ENCODE measurements around the gene ILDR2. TPM values are rescaled to one million over a fixed set of nuclear protein-coding genes. Genes with fewer than 3 reads are reported as not detected.

Gene ILDR2
- total RNA-seq, 1 donor from 2014 or later, result 11.3 TPM

- Mint-ChIP-seq H3K9me3 (no peaks in the 10 kb centered on the region), H3K4me1 (ENCODE audit: low read depth) (peaks cover 52% of the 10 kb centered on the region), H3K4me3 (no peak overlapping the region), H3K36me3 (ENCODE audit: low read depth) (peaks cover 23% of the 10 kb centered on the region), H3K27ac (peak overlapping the region; percentile 52), H3K27me3 (ENCODE audit: insufficient read depth) (no peaks in the 10 kb centered on the region)
- DNase-seq (ENCODE audit: low spot score), result no peak
- intact Hi-C loops (cut with micrococcal nuclease), result loop anchor here (10.0 kb wide), 2 partner anchors 645 to 845 kb away; partner anchors contain the start of gene CD247
These were observed 105.8 kb downstream of the ILDR2 start for GRCh38 chr1:166869318-166870099.

GRCh38 chr1:166868639-166869038, 106.7 kb downstream of the ILDR2 start:
- Mint-ChIP-seq H3K27ac (no peak overlapping the region), H3K36me3 (ENCODE audit: low read depth) (peaks cover 28% of the 10 kb centered on the region), H3K4me3 (no peak overlapping the region), H3K4me1 (ENCODE audit: low read depth) (peaks cover 52% of the 10 kb centered on the region), H3K9me3 (no peaks in the 10 kb centered on the region), H3K27me3 (ENCODE audit: insufficient read depth) (no peaks in the 10 kb centered on the region)
- DNase-seq (ENCODE audit: low spot score), result no peak
- intact Hi-C loops (cut with micrococcal nuclease), result no loop called here

GRCh38 chr1:166865926-166866325, 109.4 kb downstream of the ILDR2 start:
- H3K36me3 Mint-ChIP-seq (ENCODE audit: low read depth), result peaks cover 44% of the 10 kb centered on the region
- H3K27ac Mint-ChIP-seq, result no peak overlapping the region
- no peak overlapping the region for H3K4me3 Mint-ChIP-seq
- H3K4me1 Mint-ChIP-seq (ENCODE audit: low read depth), result peaks cover 43% of the 10 kb centered on the region
- intact Hi-C loops (cut with micrococcal nuclease), result no loop called here
- no peak for DNase-seq (ENCODE audit: low spot score)
- no peaks in the 10 kb centered on the region for H3K9me3 Mint-ChIP-seq
- H3K27me3 Mint-ChIP-seq (ENCODE audit: insufficient read depth), result no peaks in the 10 kb centered on the region

- intact Hi-C loops (cut with micrococcal nuclease), result no loop called here
- Mint-ChIP-seq H3K4me1 (ENCODE audit: low read depth) (peaks cover 12% of the 10 kb centered on the region), H3K27me3 (ENCODE audit: insufficient read depth) (no peaks in the 10 kb centered on the region), H3K36me3 (ENCODE audit: low read depth) (peaks cover 52% of the 10 kb centered on the region), H3K9me3 (no peaks in the 10 kb centered on the region), H3K4me3 (no peak overlapping the region), H3K27ac (no peak overlapping the region)
- no peak for DNase-seq (ENCODE audit: low spot score)
These were observed 115.7 kb downstream of the ILDR2 start for GRCh38 chr1:166859597-166859996.

- DNase-seq (ENCODE audit: low spot score), result no peak
- Mint-ChIP-seq H3K4me3 (no peak overlapping the region), H3K4me1 (ENCODE audit: low read depth) (peaks cover 8% of the 10 kb centered on the region), H3K9me3 (no peaks in the 10 kb centered on the region), H3K36me3 (ENCODE audit: low read depth) (peaks cover 56% of the 10 kb centered on the region), H3K27me3 (ENCODE audit: insufficient read depth) (no peaks in the 10 kb centered on the region), H3K27ac (peak overlapping the region; percentile 1)
- intact Hi-C loops (cut with micrococcal nuclease), result no loop called here
These were observed 116.5 kb downstream of the ILDR2 start for GRCh38 chr1:166858726-166859419.

Other genes starting within 250 kb of the ILDR2 start
- 51.4 and 54.1 TPM in 2 replicates for gene POGK, start 136.1 kb downstream of the ILDR2 start, total RNA-seq
- 15.6 and 17.3 TPM in 2 replicates for gene TADA1, start 99.3 kb downstream of the ILDR2 start, total RNA-seq
- gene MAEL, start 13.7 kb upstream of the ILDR2 start, total RNA-seq, result not detected in 2 replicates
- 0.07 and 0.08 TPM in 2 replicates for gene GPA33, start 114.8 kb upstream of the ILDR2 start, total RNA-seq
- gene STYXL2, start 118.5 kb upstream of the ILDR2 start, total RNA-seq, result not detected in 2 replicates
- gene POU2F1, start 245.3 kb upstream of the ILDR2 start, total RNA-seq, result 20.2 and 24.6 TPM in 2 replicates

All from activated T-helper 1 cell treated with anti-CD3 and anti-CD28 coated beads, Interleukin-12 subunit alpha, Interleukin-12 subunit beta, Interleukin-2, Interleukin-4 antibody, amounts not matched to agents 30 ng/mL and 10 ng/mL and 1 ng/mL, durations not matched to agents 14 hours and 24 hours and 36 hours (primary cell).